Hematopoietic multipotent progenitor cell treated with erythropoietin and hydrocortisone succinate and interleukin-3 and kit ligand, for 17 days (in vitro differentiated cells): ENCODE measurements around the gene USP38.
"Not testable (repeated sequence)": the region's sequence is repeated elsewhere in the genome, so short reads cannot be mapped to it uniquely, and the experiment has no call there.

Experiments used
- DNase-seq: peaks from one replicate; pipeline ENCODE4 v3.0.0-alpha.2; 2015; ENCODE audit warnings: low spot score

The USP38 gene

GRCh38 chr4:143262838-143263237 lies 78.1 kb downstream of the USP38 start:
- DNase-seq: no peak

GRCh38 chr4:143267690-143268089 lies 83.0 kb downstream of the USP38 start:
- DNase-seq: not testable (repeated sequence)

GRCh38 chr4:143270256-143270838 lies 85.6 kb downstream of the USP38 start:
- no peak for DNase-seq
